ENCODE measurements around the gene SORD. TPM values are rescaled to one million over a fixed set of nuclear protein-coding genes. Genes with fewer than 3 reads are reported as not detected.

SORD gene
- total RNA-seq, 2 experiments from 2014 or later = 7.8 to 10.7 TPM

- no peak overlapping the region for H3K27ac Mint-ChIP-seq
These were observed 100.4 kb downstream of the SORD start for GRCh38 chr15:45123397-45123796.

DNA sequence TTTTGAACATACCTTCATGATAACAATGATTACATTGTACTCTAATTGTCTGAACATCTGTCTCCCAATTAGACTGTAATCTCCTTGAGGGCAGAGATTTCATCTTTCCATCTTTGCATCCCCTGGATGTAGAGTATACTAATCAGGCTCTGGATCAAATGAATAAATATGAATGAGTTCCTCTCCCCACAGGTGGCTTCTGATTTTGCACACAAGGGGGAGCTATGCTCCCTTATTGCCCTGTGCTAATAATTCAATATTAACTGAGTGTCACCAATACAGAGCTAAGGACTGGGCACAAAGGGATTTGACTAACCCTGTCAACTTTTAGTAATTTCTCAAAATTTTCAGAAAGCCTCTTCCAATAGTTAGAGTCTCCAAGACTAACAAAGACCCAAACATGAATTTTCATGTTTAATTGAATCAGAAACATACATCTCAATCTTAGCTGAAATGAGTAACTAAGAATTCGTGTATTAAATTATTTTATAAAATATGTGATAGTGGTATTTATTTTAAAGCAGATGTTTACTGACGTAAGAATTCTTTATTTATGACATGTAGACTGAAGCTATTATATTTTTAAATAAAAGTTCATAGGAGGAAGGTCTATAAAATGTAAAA, 103.7 kb downstream of the SORD start:
- DNase-seq = no peak
- CTCF ChIA-PET = interaction anchor here (0.7 to 1.3 kb wide), 8 partner anchors 8 to 273 kb away, joined by 3 to 25 read pairs (median 4); no protein-coding TSS in a partner anchor
- no peaks in the 10 kb centered on the region for H3K9me3 Mint-ChIP-seq (ENCODE audit: low read depth)
- H3K27me3 Mint-ChIP-seq = peaks cover 74% of the 10 kb centered on the region
- H3K36me3 Mint-ChIP-seq = no peaks in the 10 kb centered on the region
- ATAC-seq = peak; percentile 53
- no peak overlapping the region for H3K4me3 Mint-ChIP-seq
- no peak overlapping the region for H3K27ac Mint-ChIP-seq
- H3K4me1 Mint-ChIP-seq = peaks cover 1% of the 10 kb centered on the region

More at GRCh38 chr15:45123397-45123796, 100.4 kb downstream of the SORD start:
- no peak overlapping the region for H3K4me3 Mint-ChIP-seq
- no peaks in the 10 kb centered on the region for H3K36me3 Mint-ChIP-seq
- no peak for ATAC-seq
- DNase-seq = no peak
- CTCF ChIA-PET = interaction anchor here (1.1 to 1.7 kb wide), 3 partner anchors 10 to 156 kb away, joined by 3 to 5 read pairs (median 4); no protein-coding TSS in a partner anchor
- no peaks in the 10 kb centered on the region for H3K9me3 Mint-ChIP-seq (ENCODE audit: low read depth)
- H3K27me3 Mint-ChIP-seq = peaks cover 58% of the 10 kb centered on the region
- peaks cover under 1% of the 10 kb centered on the region for H3K4me1 Mint-ChIP-seq

Other genes starting within 250 kb of the SORD start
- not detected for gene TERB2, start 66.5 kb upstream of the SORD start, total RNA-seq
- gene DUOX2, start 91.0 kb downstream of the SORD start, total RNA-seq = not detected
- not detected for gene DUOXA2, start 91.1 kb downstream of the SORD start, total RNA-seq
- not detected for gene DUOXA1, start 106.7 kb downstream of the SORD start, total RNA-seq
- gene DUOX1, start 106.8 kb downstream of the SORD start, total RNA-seq = under 1 TPM in 1 of 2 experiments, not detected in 1; 0.07 TPM
- gene SHF, start 164.8 kb downstream of the SORD start, total RNA-seq = 1 to 10 TPM; 2.2 to 4.5 TPM
- gene SLC28A2, start 229.0 kb downstream of the SORD start, total RNA-seq = not detected